Keratinocyte (primary cell): ENCODE data around the gene GJA5. TPM values are rescaled to one million over a fixed set of nuclear protein-coding genes. Genes with fewer than 3 reads are reported as not detected.

ENCODE experiments used
- DNase-seq: peaks from one replicate; pipeline ENCODE4 v3.0.0-alpha.2; 2011; ENCODE audit warnings: low read depth, missing footprints, low spot score
- FAIRE-seq: peaks from 2 replicates; lab custom pipeline; 2011; peaks lifted over from hg19 to GRCh38; lab: Jason Lieb, UNC
- H2AFZ ChIP-seq: 2 replicates; pipeline ENCODE4 v1.6.0; 2012; ENCODE audit warnings: low read length, control low read depth, inconsistent platforms; ENCODE audit not compliant: control insufficient read depth
- H3K27ac ChIP-seq: 2 replicates; pipeline ENCODE4 v1.5.1; 2011; ENCODE audit warnings: low read length; ENCODE audit not compliant: control insufficient read depth, insufficient read depth
- H3K27me3 ChIP-seq: 3 replicates; pipeline ENCODE4 v1.6.0; 2011; ENCODE audit warnings: low read length; ENCODE audit not compliant: control insufficient read depth, insufficient read depth; ENCODE audit errors: extremely low read depth
- H3K36me3 ChIP-seq, 2 experiments: 2 replicates in 1 of 2; 3 replicates in 1 of 2; pipeline ENCODE4 v1.5.1; 2011; ENCODE audit warnings: low read length in 2 of 2, mild to moderate bottlenecking in 1 of 2; ENCODE audit not compliant: control insufficient read depth in 2 of 2, insufficient read depth in 2 of 2; ENCODE audit errors: extremely low read depth in 1 of 2
- H3K4me1 ChIP-seq: 3 replicates; pipeline ENCODE4 v1.5.1; 2011; ENCODE audit warnings: low read length; ENCODE audit not compliant: control insufficient read depth, insufficient read depth; ENCODE audit errors: extremely low read depth
- H3K4me2 ChIP-seq: 3 replicates; pipeline ENCODE4 v1.6.0; 2011; ENCODE audit warnings: low read depth, low read length; ENCODE audit not compliant: control insufficient read depth, insufficient read depth; ENCODE audit errors: extremely low read depth
- H3K4me3 ChIP-seq, 3 experiments: fragments of 200-600 bp in 1 of 3; sonication (generic) in 1 of 3; 2 replicates in 2 of 3; 3 replicates in 1 of 3; pipeline ENCODE4 v1.5.1; 2011 to 2016; ENCODE audit warnings: low read length in 3 of 3, mild to moderate bottlenecking in 3 of 3, control low read depth in 2 of 3, inconsistent platforms in 1 of 3, low read depth in 1 of 3, mixed read lengths in 1 of 3, mixed run types in 1 of 3, moderate library complexity in 1 of 3; ENCODE audit not compliant: control insufficient read depth in 2 of 3, insufficient read depth in 2 of 3; ENCODE audit errors: extremely low read depth in 1 of 3
- H3K79me2 ChIP-seq: 2 replicates; pipeline ENCODE4 v1.6.0; 2012; ENCODE audit warnings: low read length; ENCODE audit not compliant: control insufficient read depth, insufficient read depth
- H3K9ac ChIP-seq: 3 replicates; pipeline ENCODE4 v1.6.0; 2011; ENCODE audit warnings: low read length; ENCODE audit not compliant: control insufficient read depth, insufficient read depth; ENCODE audit errors: extremely low read depth
- H3K9me1 ChIP-seq: 3 replicates; pipeline ENCODE4 v1.6.0; 2011; ENCODE audit warnings: low read length; ENCODE audit not compliant: control insufficient read depth, insufficient read depth; ENCODE audit errors: extremely low read depth
- H3K9me3 ChIP-seq: 2 replicates; pipeline ENCODE4 v1.5.1; 2012; ENCODE audit warnings: low read depth, low read length; ENCODE audit not compliant: control insufficient read depth
- H4K20me1 ChIP-seq: 3 replicates; pipeline ENCODE4 v1.6.0; 2011; ENCODE audit warnings: low read length; ENCODE audit not compliant: control insufficient read depth, insufficient read depth; ENCODE audit errors: extremely low read depth
- CTCF ChIP-seq, 3 experiments: IDR thresholded peaks in 1 of 3; conservative IDR thresholded peaks in 1 of 3; optimal IDR thresholded peaks in 1 of 3; 2 replicates in 2 of 3; 3 replicates in 1 of 3; pipeline versions ENCODE3 to v1.5.1; 2011; ENCODE audit warnings: low read length in 3 of 3, mild to moderate bottlenecking in 3 of 3, moderate library complexity in 2 of 3, control low read depth in 1 of 3, inconsistent platforms in 1 of 3; ENCODE audit not compliant: insufficient read depth in 2 of 3; ENCODE audit errors: extremely low read depth in 1 of 3
- EZH2 ChIP-seq: IDR thresholded peaks from one replicate; pipeline ENCODE4 v1.6.1; 2012; ENCODE audit warnings: inconsistent platforms, mild to moderate bottlenecking, low read length, moderate library complexity
- dilution Hi-C: fragments of 300-500 bp; cut with MboI; formaldehyde crosslinking; loops from one replicate; pipeline ENCODE4 v1.7.0; 2020; ENCODE audit warnings: low sequenced_read_pairs; ENCODE audit not compliant: extremely low pct_ligation_motif_present
- polyA plus RNA-seq, 5 experiments: library from polyadenylated mRNA; depleted of rRNA in 3 of 5; stranded (reverse) in 3 of 5; stranded (forward) in 1 of 5; unstranded in 1 of 5; fragments of >200 nt; gene quantifications; 1 replicate in 1 of 5; 2 replicates in 3 of 5; 3 replicates in 1 of 5; pipeline versions ENCODE4 v1.2.1 to v1.2.3, GENCODE V29; 2011 to 2012; ENCODE audit warnings: missing spikeins in 2 of 5, low read depth in 1 of 5, low replicate concordance in 1 of 5

Gene GJA5
- polyA plus RNA-seq, 1 donor (not counting 4 experiments of a cell fraction or from before 2014, with no cell fraction given): 44.0 TPM

- no peaks in the 10 kb centered on the region for H4K20me1 ChIP-seq
- no peaks in the 10 kb centered on the region for H3K9me3 ChIP-seq
- dilution Hi-C loops: no loop called here
- no peaks in the 10 kb centered on the region for H3K27me3 ChIP-seq
- H3K36me3 ChIP-seq: peaks cover 0 to 2% of the 10 kb centered on the region in 2 experiments
- peaks cover 6% of the 10 kb centered on the region for H3K79me2 ChIP-seq
- TF ChIP-seq CTCF (optimal IDR thresholded peaks at IDR 0.05 in 1 of 3, IDR thresholded peaks at IDR 0.05 in 1 of 3, conservative IDR thresholded peaks at IDR 0.05 in 1 of 3; ENCODE audit: extremely low read depth in 1 of 3, insufficient read depth in 2 of 3, low read length in 3 of 3): no peak
- TF ChIP-seq EZH2: no peak
- DNase-seq (no peak), FAIRE-seq (no peak)
- peak overlapping the region; percentile 30 for H3K9ac ChIP-seq
- H3K9me1 ChIP-seq: no peaks in the 10 kb centered on the region
- no peak overlapping the region for H3K4me3 ChIP-seq
- no peak overlapping the region for H3K4me2 ChIP-seq
- H2AFZ ChIP-seq: no peak overlapping the region
- peaks cover 40% of the 10 kb centered on the region for H3K4me1 ChIP-seq
- peak overlapping the region; percentile 55 for H3K27ac ChIP-seq
Observed at GRCh38 chr1:147756341-147756740, 4.1 kb downstream of the GJA5 start.

- FAIRE-seq: no peak
- H3K79me2 ChIP-seq: peaks cover 6% of the 10 kb centered on the region
Observed at GRCh38 chr1:147754661-147755060, 5.7 kb downstream of the GJA5 start.

More at GRCh38 chr1:147754661-147755060, 5.7 kb downstream of the GJA5 start:
- Histone ChIP-seq H3K4me3 (no peak overlapping the region), H4K20me1 (no peaks in the 10 kb centered on the region), H3K9me3 (no peaks in the 10 kb centered on the region), H3K9me1 (no peaks in the 10 kb centered on the region), H2AFZ (no peak overlapping the region), H3K27ac (no peak overlapping the region), H3K4me2 (no peak overlapping the region), H3K27me3 (no peaks in the 10 kb centered on the region), H3K4me1 (peaks cover 27% of the 10 kb centered on the region), H3K36me3 (peaks cover 0 to 2% of the 10 kb centered on the region in 2 experiments), H3K9ac (no peak overlapping the region)
- DNase-seq: no peak
- dilution Hi-C loops: no loop called here
- TF ChIP-seq EZH2 (no peak), CTCF (optimal IDR thresholded peaks at IDR 0.05 in 1 of 3, IDR thresholded peaks at IDR 0.05 in 1 of 3, conservative IDR thresholded peaks at IDR 0.05 in 1 of 3; ENCODE audit: extremely low read depth in 1 of 3, insufficient read depth in 2 of 3, low read length in 3 of 3) (no peak)
